Placental epithelial cell (primary cell): ENCODE data around the gene MED23. TPM values are rescaled to one million over a fixed set of nuclear protein-coding genes. Genes with fewer than 3 reads are reported as not detected.

Experiments
- small RNA-seq: library from RNA; depleted of rRNA; stranded (forward); fragments of <200 nt; gene quantifications from one replicate; pipeline ENCODE3, GENCODE V24; 2012
- total RNA-seq: library from RNA; depleted of rRNA; stranded (reverse); fragments of >200 nt; gene quantifications from 2 replicates; pipeline ENCODE4 v1.2.3, GENCODE V29; 2012

The MED23 gene
- total RNA-seq = 39.7 and 48.2 TPM in 2 replicates

GRCh38 chr6:131627724-131628682 is at the start of gene MED23:
Gene MED23 (minus strand): TSS chr6:131628242. CDS start chr6:131628049, 193 bp downstream.

DNA sequence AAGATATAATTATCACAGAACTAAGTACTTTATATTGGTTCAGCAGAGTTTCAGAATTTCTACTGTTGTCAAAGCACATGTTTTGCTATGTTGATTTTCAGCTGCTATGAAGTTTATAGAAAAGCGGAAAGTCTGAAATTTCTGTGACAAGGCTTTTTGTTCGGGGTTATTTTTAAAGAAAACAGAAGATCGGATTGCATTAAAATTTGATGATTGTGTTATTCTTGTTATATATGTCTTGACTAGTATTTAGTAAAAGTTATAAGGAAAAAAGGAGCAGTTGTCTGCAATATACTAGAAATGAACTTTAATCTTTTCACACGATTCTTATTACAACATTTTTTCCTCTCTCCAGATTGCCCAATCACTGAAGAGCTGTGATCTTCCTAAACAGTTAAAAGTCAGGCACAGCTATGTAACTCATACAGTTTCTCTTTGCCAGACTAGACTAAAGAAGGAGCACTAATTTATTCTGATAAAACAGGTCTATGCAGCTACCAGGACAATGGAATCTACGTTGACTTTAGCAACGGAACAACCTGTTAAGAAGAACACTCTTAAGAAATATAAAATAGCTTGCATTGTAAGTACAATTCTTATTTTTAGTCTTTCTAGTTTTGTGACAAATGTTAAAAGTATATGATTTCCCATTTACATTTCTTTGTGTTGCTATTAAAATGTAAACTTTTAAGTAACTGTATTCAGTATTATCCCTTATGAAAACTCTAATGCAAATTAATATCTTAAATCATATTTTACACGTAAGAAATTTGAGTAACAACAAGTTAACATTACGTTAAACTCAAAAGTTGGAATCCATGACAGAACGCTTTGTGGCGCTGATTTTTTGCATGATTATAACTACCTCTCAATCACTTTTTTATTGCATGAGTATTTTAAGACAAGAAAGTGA is 9.1 kb upstream of the MED23 start, which contains the start of gene ENPP3:
ENPP3 (plus strand) TSS at position 423 of the 913 bp plus-strand sequence; CDS start at position 506, 83 bp downstream.

GRCh38 chr6:131572686-131573415 is 55.2 kb downstream of the MED23 start, which contains the start of gene ARG1:
Gene ARG1 (plus strand): TSS chr6:131573226. CDS start chr6:131573283, 57 bp downstream.

Small RNAs within 50 kb of the gene (small RNA-seq; reads per million reads assigned to genes)
- not detected for gene RNU4-18P

Other genes with a start within 250 kb of the MED23 start
- gene ARG1, start 55.0 kb downstream of the MED23 start, total RNA-seq = not detected in 2 replicates
- gene ENPP3, start 9.1 kb upstream of the MED23 start, total RNA-seq = 0.11 TPM in 1 of 2 replicates, not detected in the other
- 0.39 TPM in 1 of 2 replicates, not detected in the other for gene OR2A4, start 73.2 kb upstream of the MED23 start, total RNA-seq
- gene CTAGE9, start 82.8 kb upstream of the MED23 start, total RNA-seq = 0.11 TPM in 1 of 2 replicates, not detected in the other
- gene ENPP1, start 179.8 kb upstream of the MED23 start, total RNA-seq = 339 and 481 TPM in 2 replicates